HepG2 (cell line): ENCODE data around the gene UBAC1. TPM values are rescaled to one million over a fixed set of nuclear protein-coding genes. Genes with fewer than 3 reads are reported as not detected.
A peak's percentile ranks its signal among the peaks of the same experiment; 100 is the strongest.

Source experiments
- AHR ChIP-seq: IDR thresholded peaks from 2 replicates; pipeline ENCODE4 v1.6.1; 2018; ENCODE audit warnings: missing genetic modification reagents, missing compliant biosample characterization
- DMTF1 ChIP-seq: sonication (generic); formaldehyde crosslinking; IDR thresholded peaks from 2 replicates; pipeline ENCODE4 v1.4.0; 2020; ENCODE audit warnings: mild to moderate bottlenecking, missing genetic modification reagents
- FOXJ3 ChIP-seq: sonication (generic); formaldehyde crosslinking; IDR thresholded peaks from 2 replicates; pipeline ENCODE4 v1.4.0; 2020; ENCODE audit warnings: missing genetic modification reagents, mild to moderate bottlenecking, borderline replicate concordance
- GATAD2A ChIP-seq: IDR thresholded peaks from 2 replicates; pipeline ENCODE4 v1.6.1; 2016
- PHF20 ChIP-seq: sonication (generic); formaldehyde crosslinking; IDR thresholded peaks from 2 replicates; pipeline ENCODE4 v1.5.0; 2020; ENCODE audit warnings: mild to moderate bottlenecking, missing genetic modification reagents
- PHF8 ChIP-seq: sonication (generic); formaldehyde crosslinking; IDR thresholded peaks from 2 replicates; pipeline ENCODE4 v1.5.0; 2020; ENCODE audit warnings: missing genetic modification reagents
- SNAI1 ChIP-seq: sonication (generic); formaldehyde crosslinking; IDR thresholded peaks from 2 replicates; pipeline ENCODE4 v1.5.0; 2020; ENCODE audit warnings: mild to moderate bottlenecking, missing genetic modification reagents, borderline replicate concordance
- STAG1 ChIP-seq: sonication (generic); formaldehyde crosslinking; IDR thresholded peaks from 2 replicates; pipeline ENCODE4 v1.4.0; 2020; ENCODE audit warnings: missing genetic modification reagents
- SYNCRIP ChIP-seq: fragments of 200-400 bp; formaldehyde crosslinking; IDR thresholded peaks from 2 replicates; pipeline ENCODE4 v1.6.1; 2018; ENCODE audit warnings: mild to moderate bottlenecking, low read depth, low read length; ENCODE audit not compliant: insufficient read depth
- ZBTB26 ChIP-seq: IDR thresholded peaks from 2 replicates; pipeline ENCODE4 v1.6.1; 2016; ENCODE audit warnings: missing compliant biosample characterization, missing genetic modification reagents, borderline replicate concordance
- ZNF232 ChIP-seq: sonication (generic); formaldehyde crosslinking; IDR thresholded peaks from 2 replicates; pipeline ENCODE4 v1.4.0; 2020; ENCODE audit warnings: missing genetic modification reagents, borderline replicate concordance
- ZNF354B ChIP-seq: sonication (generic); formaldehyde crosslinking; IDR thresholded peaks from 2 replicates; pipeline ENCODE4 v1.8.0; 2022; ENCODE audit warnings: mild to moderate bottlenecking, missing genetic modification reagents
- polyA plus RNA-seq, 8 experiments: library from polyadenylated mRNA; depleted of rRNA in 3 of 8; stranded (reverse) in 7 of 8; unstranded in 1 of 8; fragments of >200 nt; fragmentation: Illumina TruSeq in 4 of 8; extraction: Trizol in 4 of 8; gene quantifications; 2 replicates each; pipeline versions ENCODE4 v1.2.1 to v1.2.3, GENCODE V29; 2011 to 2016; ENCODE audit warnings: low read depth in 4 of 8, missing spikeins in 1 of 8, mixed read lengths in 1 of 8; ENCODE audit not compliant: insufficient read depth in 1 of 8
- total RNA-seq, 5 experiments: library from RNA; depleted of rRNA; stranded (reverse); fragments of >200 nt; fragmentation: Illumina TruSeq; extraction: Trizol; gene quantifications; 2 replicates each; pipeline ENCODE4 v1.2.3, GENCODE V29; 2016; ENCODE audit warnings: low read depth in 1 of 5
- TF ChIP-seq, protein P1 (sequence below): sonication (generic); formaldehyde crosslinking; IDR thresholded peaks from 2 replicates; pipeline ENCODE4 v1.8.0; 2022; ENCODE audit warnings: mild to moderate bottlenecking, missing genetic modification reagents, borderline replicate concordance
- TF ChIP-seq, protein P2 (sequence below): sonication (generic); formaldehyde crosslinking; IDR thresholded peaks from 2 replicates; pipeline ENCODE4 v1.4.0; 2020; ENCODE audit warnings: missing genetic modification reagents
- TF ChIP-seq, protein P3 (sequence below): sonication (generic); formaldehyde crosslinking; IDR thresholded peaks from 2 replicates; pipeline ENCODE4 v1.4.0; 2020; ENCODE audit warnings: missing genetic modification reagents, low read depth, mild to moderate bottlenecking, borderline replicate concordance

Gene UBAC1
- total and polyA plus RNA-seq, 2 of the 13 experiments (the other 11 are each of a cell fraction or from before 2014, with no cell fraction given) = 32.2 to 34.1 TPM

- TF ChIP-seq ZNF232 (no peak), PHF20 (peak; percentile 32; the same call in 1 of the 2 replicates), FOXJ3 (0 out of 2 replicates have a peak, but pooled peaks have one; percentile 10), SYNCRIP (no peak), ZNF354B (CRISPR knock-in tag) (no peak), PHF8 (peak; percentile 60), GATAD2A (peak; percentile 74), STAG1 (CRISPR knock-in tag) (peak; percentile 44), DMTF1 (CRISPR knock-in tag) (no peak), ZBTB26 (CRISPR knock-in tag) (peak; percentile 47), AHR (CRISPR knock-in tag) (no peak), SNAI1 (CRISPR knock-in tag) (peak; percentile 84; the same call in 1 of the 2 replicates)
- TF ChIP-seq, protein P1, sequence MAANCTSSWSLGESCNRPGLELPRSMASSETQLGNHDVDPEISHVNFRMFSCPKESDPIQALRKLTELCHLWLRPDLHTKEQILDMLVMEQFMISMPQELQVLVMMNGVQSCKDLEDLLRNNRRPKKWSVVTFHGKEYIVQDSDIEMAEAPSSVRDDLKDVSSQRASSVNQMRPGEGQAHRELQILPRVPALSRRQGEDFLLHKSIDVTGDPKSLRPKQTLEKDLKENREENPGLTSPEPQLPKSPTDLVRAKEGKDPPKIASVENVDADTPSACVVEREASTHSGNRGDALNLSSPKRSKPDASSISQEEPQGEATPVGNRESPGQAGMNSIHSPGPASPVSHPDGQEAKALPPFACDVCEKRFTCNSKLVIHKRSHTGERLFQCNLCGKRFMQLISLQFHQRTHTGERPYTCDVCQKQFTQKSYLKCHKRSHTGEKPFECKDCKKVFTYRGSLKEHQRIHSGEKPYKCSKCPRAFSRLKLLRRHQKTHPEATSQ (CRISPR knock-in tag) = no peak
- TF ChIP-seq, protein P2, sequence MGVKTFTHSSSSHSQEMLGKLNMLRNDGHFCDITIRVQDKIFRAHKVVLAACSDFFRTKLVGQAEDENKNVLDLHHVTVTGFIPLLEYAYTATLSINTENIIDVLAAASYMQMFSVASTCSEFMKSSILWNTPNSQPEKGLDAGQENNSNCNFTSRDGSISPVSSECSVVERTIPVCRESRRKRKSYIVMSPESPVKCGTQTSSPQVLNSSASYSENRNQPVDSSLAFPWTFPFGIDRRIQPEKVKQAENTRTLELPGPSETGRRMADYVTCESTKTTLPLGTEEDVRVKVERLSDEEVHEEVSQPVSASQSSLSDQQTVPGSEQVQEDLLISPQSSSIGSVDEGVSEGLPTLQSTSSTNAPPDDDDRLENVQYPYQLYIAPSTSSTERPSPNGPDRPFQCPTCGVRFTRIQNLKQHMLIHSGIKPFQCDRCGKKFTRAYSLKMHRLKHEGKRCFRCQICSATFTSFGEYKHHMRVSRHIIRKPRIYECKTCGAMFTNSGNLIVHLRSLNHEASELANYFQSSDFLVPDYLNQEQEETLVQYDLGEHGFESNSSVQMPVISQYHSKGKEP = no peak; the same call in 1 of the 2 replicates
- TF ChIP-seq, protein P3, sequence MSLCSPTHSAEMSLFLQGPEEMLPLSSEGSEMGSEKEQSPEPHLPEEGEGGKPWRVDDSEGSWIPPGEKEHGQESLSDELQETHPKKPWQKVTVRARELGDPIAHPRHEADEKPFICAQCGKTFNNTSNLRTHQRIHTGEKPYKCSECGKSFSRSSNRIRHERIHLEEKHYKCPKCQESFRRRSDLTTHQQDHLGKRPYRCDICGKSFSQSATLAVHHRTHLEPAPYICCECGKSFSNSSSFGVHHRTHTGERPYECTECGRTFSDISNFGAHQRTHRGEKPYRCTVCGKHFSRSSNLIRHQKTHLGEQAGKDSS (CRISPR knock-in tag) = peak; percentile 84
These were observed 32.8 kb upstream of the UBAC1 start (continued) for GRCh38 chr9:135993765-135994500.
